GM12878 (cell line): Measurements from ENCODE around the gene JOSD2. TPM values are rescaled to one million over a fixed set of nuclear protein-coding genes. Genes with fewer than 3 reads are reported as not detected.

Source experiments
- ATAC-seq: fragments of 200-7000 bp; cut with Tn5 transposase; 3 replicates; pipeline ENCODE4 v1.9.1; 2020; ENCODE audit warnings: mild to moderate bottlenecking, moderate library complexity
- BruUV-seq: library from RNA; stranded (reverse); fragments of 400-500 nt; replicated peaks from 2 replicates; lab custom pipeline; 2021; lab: Mats Ljungman, UMichigan
- CTCF ChIA-PET: fragments of 300-600 bp; sonication (Branson Sonifier 250); formaldehyde crosslinking; extraction: SDS; loops from one replicate; lab custom pipeline; 2021; ENCODE audit warnings: inconsistent platforms; lab: Yijun Ruan, JAX
- POLR2A ChIA-PET: fragments of 350-600 bp; formaldehyde crosslinking; extraction: SDS; loops from one replicate; lab custom pipeline; 2021; ENCODE audit warnings: inconsistent platforms; lab: Charles Lee
- RAD21 ChIA-PET: fragments of 300-600 bp; sonication (Branson Sonifier 250); formaldehyde crosslinking; loops from one replicate; lab custom pipeline; 2023; ENCODE audit warnings: antibody characterized with exemption; ENCODE audit not compliant: unreplicated experiment; lab: Charles Lee
- SMC1A ChIA-PET: fragments of 300-600 bp; sonication (Branson Sonifier 250); formaldehyde crosslinking; loops from one replicate; lab custom pipeline; 2023; ENCODE audit not compliant: unreplicated experiment, uncharacterized antibody; lab: Charles Lee
- DNase-seq: peaks from one replicate; pipeline ENCODE4 v3.0.0-alpha.2; 2011; ENCODE audit warnings: low read depth, low spot score
- FAIRE-seq: peaks from 3 replicates; lab custom pipeline; 2011; peaks lifted over from hg19 to GRCh38; lab: Jason Lieb, UNC
- H2AFZ ChIP-seq: 2 replicates; pipeline ENCODE4 v1.6.0; 2011; ENCODE audit warnings: low read depth, low read length, control low read depth; ENCODE audit not compliant: control insufficient read depth
- H3K27ac ChIP-seq: 2 replicates; pipeline ENCODE4 v1.5.1; 2011; ENCODE audit warnings: control low read depth; ENCODE audit not compliant: control insufficient read depth, insufficient read depth
- H3K27me3 ChIP-seq, 2 experiments: replicated peaks in 1 of 2; 2 replicates each; pipeline versions ENCODE4 v1.6.0 to v1.6.1; 2011; ENCODE audit warnings: low read length in 1 of 2; ENCODE audit not compliant: control insufficient read depth in 2 of 2, insufficient read depth in 2 of 2
- H3K36me3 ChIP-seq, 2 experiments: 2 replicates each; pipeline ENCODE4 v1.5.1; 2011; ENCODE audit warnings: low read length in 1 of 2; ENCODE audit not compliant: control insufficient read depth in 2 of 2, insufficient read depth in 2 of 2
- H3K4me1 ChIP-seq: 2 replicates; pipeline ENCODE4 v1.6.1; 2011; ENCODE audit warnings: mild to moderate bottlenecking, low read length, moderate library complexity, mixed read lengths; ENCODE audit not compliant: control insufficient read depth, insufficient read depth
- H3K4me2 ChIP-seq: 2 replicates; pipeline ENCODE4 v1.6.0; 2011; ENCODE audit warnings: control low read depth; ENCODE audit not compliant: control insufficient read depth, insufficient read depth
- H3K4me3 ChIP-seq: fragments of 200-600 bp; sonication (generic); 2 replicates; pipeline ENCODE4 v1.5.1; 2016
- H3K79me2 ChIP-seq: 2 replicates; pipeline ENCODE4 v1.6.0; 2011; ENCODE audit warnings: low read length; ENCODE audit not compliant: control insufficient read depth, insufficient read depth
- H3K9ac ChIP-seq: 2 replicates; pipeline ENCODE4 v1.8.0; 2011; ENCODE audit warnings: low read length, control low read depth, mixed read lengths; ENCODE audit not compliant: control insufficient read depth, insufficient read depth
- H3K9me3 ChIP-seq: replicated peaks from 3 replicates; pipeline ENCODE4 v1.5.1; 2011; ENCODE audit warnings: mild to moderate bottlenecking, low read length; ENCODE audit not compliant: control insufficient read depth, insufficient read depth
- H4K20me1 ChIP-seq: 2 replicates; pipeline ENCODE4 v1.6.0; 2011; ENCODE audit not compliant: control insufficient read depth, insufficient read depth
- BMI1 ChIP-seq: fragments of 450-650 bp; IDR thresholded peaks from 2 replicates; pipeline ENCODE4 v1.6.1; 2016; ENCODE audit warnings: mild to moderate bottlenecking, moderate library complexity, borderline replicate concordance
- CBX5 ChIP-seq: sonication (generic); IDR thresholded peaks from 2 replicates; pipeline ENCODE4 v1.6.1; 2016; ENCODE audit warnings: low read depth, moderate library complexity, mild to moderate bottlenecking, inconsistent platforms
- KLF5 ChIP-seq: fragments of 450-650 bp; IDR thresholded peaks from 2 replicates; pipeline ENCODE4 v1.6.1; 2014; ENCODE audit warnings: mild to moderate bottlenecking; ENCODE audit not compliant: partially characterized antibody
- SIX5 ChIP-seq: IDR thresholded peaks from 2 replicates; pipeline ENCODE4 v1.6.1; 2011; ENCODE audit warnings: mild to moderate bottlenecking, low read depth, low read length, moderate library complexity; ENCODE audit not compliant: severe bottlenecking
- TBL1XR1 ChIP-seq: IDR thresholded peaks from 2 replicates; pipeline ENCODE4 v1.6.1; 2012; ENCODE audit warnings: low read depth, low read length, improper control_type of control experiment
- ZBED1 ChIP-seq: IDR thresholded peaks from 2 replicates; pipeline ENCODE4 v1.6.1; 2016; ENCODE audit warnings: borderline replicate concordance
- ZNF207 ChIP-seq: fragments of 450-650 bp; IDR thresholded peaks from 2 replicates; pipeline ENCODE4 v1.6.1; 2014; ENCODE audit warnings: antibody characterized with exemption, mild to moderate bottlenecking, borderline replicate concordance
- ZNF217 ChIP-seq: fragments of 450-650 bp; IDR thresholded peaks from 2 replicates; pipeline ENCODE4 v1.6.1; 2017; ENCODE audit warnings: antibody characterized with exemption, mild to moderate bottlenecking
- WGBS: methylation state at CpG from one replicate; pipeline ENCODE4 v1.1.6; 2016; ENCODE audit warnings: low lambda C conversion rate; ENCODE audit not compliant: insufficient replicate concordance, insufficient coverage; ENCODE audit errors: missing lambda C conversion rate; 5-methylcytosine and 5-hydroxymethylcytosine counted together
- in situ Hi-C: fragments of 300-500 bp; cut with MboI; formaldehyde crosslinking; loops from 9 replicates; pipeline ENCODE4 v1.14.3; 2018; ENCODE audit warnings: mixed read lengths
- intact Hi-C: fragments of 100-400 bp; cut with micrococcal nuclease; formaldehyde crosslinking; loops from one replicate; pipeline ENCODE4 v1.14.2; 2022; ENCODE audit not compliant: unreplicated experiment
- polyA plus RNA-seq, 11 experiments: library from polyadenylated mRNA; depleted of rRNA in 4 of 11; unstranded in 6 of 11; stranded (reverse) in 5 of 11; fragments of >200 nt; fragmentation: Nextera tagmentation in 4 of 11; fragmentation: Illumina TruSeq in 1 of 11; extraction: Ambion mirVana in 4 of 11; extraction: Trizol in 1 of 11; gene quantifications; 1 replicate in 1 of 11; 2 replicates in 10 of 11; pipeline versions ENCODE4 v1.2.1 to v1.2.3, GENCODE V29; 2011 to 2016; ENCODE audit warnings: inconsistent platforms in 2 of 11, missing spikeins in 2 of 11, low read depth in 1 of 11
- total RNA-seq, 4 experiments: library from RNA; depleted of rRNA in 3 of 4; stranded (reverse); fragments of >200 nt in 3 of 4; fragmentation: Illumina TruSeq in 1 of 4; extraction: Trizol in 1 of 4; gene quantifications; 2 replicates each; pipeline versions ENCODE4 v1.2.1 to v1.2.3, GENCODE V29; 2013 to 2021
- TF ChIP-seq, protein P1 (sequence below): fragments of 450-650 bp; IDR thresholded peaks from 2 replicates; pipeline ENCODE4 v1.6.1; 2016; ENCODE audit warnings: mild to moderate bottlenecking, moderate library complexity, borderline replicate concordance
- TF ChIP-seq, protein P2 (sequence below): IDR thresholded peaks from 2 replicates; pipeline ENCODE4 v1.6.1; 2011; ENCODE audit warnings: low read depth, low read length, improper control_type of control experiment, borderline replicate concordance
- TF ChIP-seq, protein P3 (sequence below): fragments of 450-650 bp; IDR thresholded peaks from 2 replicates; pipeline ENCODE4 v1.6.1; 2017; ENCODE audit warnings: antibody characterized with exemption, mild to moderate bottlenecking, moderate library complexity

JOSD2 gene
- total and polyA plus RNA-seq, 10 of the 15 experiments (the other 5 are each of a cell fraction or from before 2014, with no cell fraction given) = 0.91 to 26.7 (median 13.0) TPM

DNA sequence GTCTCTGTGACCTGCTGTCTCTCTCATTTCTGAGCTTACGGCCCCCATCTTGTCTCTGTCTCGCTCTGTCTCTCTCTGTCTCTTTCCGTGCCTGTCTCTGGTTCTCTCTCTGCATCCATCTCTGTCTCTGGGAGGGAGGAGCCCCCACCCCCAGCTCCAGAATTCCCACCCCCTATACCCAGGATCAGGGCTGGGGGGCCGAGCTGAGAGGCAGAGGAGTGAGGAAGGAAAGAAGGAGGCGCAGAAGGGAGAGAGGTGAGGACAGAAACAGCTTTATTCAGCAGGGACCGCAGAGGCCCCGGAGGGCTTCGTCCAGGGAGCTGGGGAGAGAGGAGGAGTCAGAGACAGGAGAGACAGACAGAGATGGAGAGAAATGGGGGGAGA, 14.0 kb downstream of the JOSD2 start:
- H3K4me1 ChIP-seq = no peaks in the 10 kb centered on the region
- ChIA-PET RAD21 (no interaction called here), SMC1A (no interaction called here), POLR2A (no interaction called here), CTCF (no interaction called here)
- in situ Hi-C loops (no loop called here), intact Hi-C loops (no loop called here)
- H3K9me3 ChIP-seq = no peaks in the 10 kb centered on the region
- H3K27ac ChIP-seq = no peak overlapping the region
- ATAC-seq (no peak), DNase-seq (no peak), FAIRE-seq (no peak)
- no TSS peak for BruUV-seq
- H3K36me3 ChIP-seq = no peaks in the 10 kb centered on the region
- no peak for TF ChIP-seq KLF5
- no peak for TF ChIP-seq ZNF217
- no peak for TF ChIP-seq ZNF207
- TF ChIP-seq, protein P1, sequence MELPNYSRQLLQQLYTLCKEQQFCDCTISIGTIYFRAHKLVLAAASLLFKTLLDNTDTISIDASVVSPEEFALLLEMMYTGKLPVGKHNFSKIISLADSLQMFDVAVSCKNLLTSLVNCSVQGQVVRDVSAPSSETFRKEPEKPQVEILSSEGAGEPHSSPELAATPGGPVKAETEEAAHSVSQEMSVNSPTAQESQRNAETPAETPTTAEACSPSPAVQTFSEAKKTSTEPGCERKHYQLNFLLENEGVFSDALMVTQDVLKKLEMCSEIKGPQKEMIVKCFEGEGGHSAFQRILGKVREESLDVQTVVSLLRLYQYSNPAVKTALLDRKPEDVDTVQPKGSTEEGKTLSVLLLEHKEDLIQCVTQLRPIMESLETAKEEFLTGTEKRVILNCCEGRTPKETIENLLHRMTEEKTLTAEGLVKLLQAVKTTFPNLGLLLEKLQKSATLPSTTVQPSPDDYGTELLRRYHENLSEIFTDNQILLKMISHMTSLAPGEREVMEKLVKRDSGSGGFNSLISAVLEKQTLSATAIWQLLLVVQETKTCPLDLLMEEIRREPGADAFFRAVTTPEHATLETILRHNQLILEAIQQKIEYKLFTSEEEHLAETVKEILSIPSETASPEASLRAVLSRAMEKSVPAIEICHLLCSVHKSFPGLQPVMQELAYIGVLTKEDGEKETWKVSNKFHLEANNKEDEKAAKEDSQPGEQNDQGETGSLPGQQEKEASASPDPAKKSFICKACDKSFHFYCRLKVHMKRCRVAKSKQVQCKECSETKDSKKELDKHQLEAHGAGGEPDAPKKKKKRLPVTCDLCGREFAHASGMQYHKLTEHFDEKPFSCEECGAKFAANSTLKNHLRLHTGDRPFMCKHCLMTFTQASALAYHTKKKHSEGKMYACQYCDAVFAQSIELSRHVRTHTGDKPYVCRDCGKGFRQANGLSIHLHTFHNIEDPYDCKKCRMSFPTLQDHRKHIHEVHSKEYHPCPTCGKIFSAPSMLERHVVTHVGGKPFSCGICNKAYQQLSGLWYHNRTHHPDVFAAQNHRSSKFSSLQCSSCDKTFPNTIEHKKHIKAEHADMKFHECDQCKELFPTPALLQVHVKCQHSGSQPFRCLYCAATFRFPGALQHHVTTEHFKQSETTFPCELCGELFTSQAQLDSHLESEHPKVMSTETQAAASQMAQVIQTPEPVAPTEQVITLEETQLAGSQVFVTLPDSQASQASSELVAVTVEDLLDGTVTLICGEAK = no peak
- TF ChIP-seq TBL1XR1 = no peak
- TF ChIP-seq BMI1 = no peak
- no peak for TF ChIP-seq SIX5
- TF ChIP-seq, protein P2, sequence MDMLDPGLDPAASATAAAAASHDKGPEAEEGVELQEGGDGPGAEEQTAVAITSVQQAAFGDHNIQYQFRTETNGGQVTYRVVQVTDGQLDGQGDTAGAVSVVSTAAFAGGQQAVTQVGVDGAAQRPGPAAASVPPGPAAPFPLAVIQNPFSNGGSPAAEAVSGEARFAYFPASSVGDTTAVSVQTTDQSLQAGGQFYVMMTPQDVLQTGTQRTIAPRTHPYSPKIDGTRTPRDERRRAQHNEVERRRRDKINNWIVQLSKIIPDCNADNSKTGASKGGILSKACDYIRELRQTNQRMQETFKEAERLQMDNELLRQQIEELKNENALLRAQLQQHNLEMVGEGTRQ = no peak
- TF ChIP-seq ZBED1 = no peak
- no peak for TF ChIP-seq CBX5
- TF ChIP-seq, protein P3, sequence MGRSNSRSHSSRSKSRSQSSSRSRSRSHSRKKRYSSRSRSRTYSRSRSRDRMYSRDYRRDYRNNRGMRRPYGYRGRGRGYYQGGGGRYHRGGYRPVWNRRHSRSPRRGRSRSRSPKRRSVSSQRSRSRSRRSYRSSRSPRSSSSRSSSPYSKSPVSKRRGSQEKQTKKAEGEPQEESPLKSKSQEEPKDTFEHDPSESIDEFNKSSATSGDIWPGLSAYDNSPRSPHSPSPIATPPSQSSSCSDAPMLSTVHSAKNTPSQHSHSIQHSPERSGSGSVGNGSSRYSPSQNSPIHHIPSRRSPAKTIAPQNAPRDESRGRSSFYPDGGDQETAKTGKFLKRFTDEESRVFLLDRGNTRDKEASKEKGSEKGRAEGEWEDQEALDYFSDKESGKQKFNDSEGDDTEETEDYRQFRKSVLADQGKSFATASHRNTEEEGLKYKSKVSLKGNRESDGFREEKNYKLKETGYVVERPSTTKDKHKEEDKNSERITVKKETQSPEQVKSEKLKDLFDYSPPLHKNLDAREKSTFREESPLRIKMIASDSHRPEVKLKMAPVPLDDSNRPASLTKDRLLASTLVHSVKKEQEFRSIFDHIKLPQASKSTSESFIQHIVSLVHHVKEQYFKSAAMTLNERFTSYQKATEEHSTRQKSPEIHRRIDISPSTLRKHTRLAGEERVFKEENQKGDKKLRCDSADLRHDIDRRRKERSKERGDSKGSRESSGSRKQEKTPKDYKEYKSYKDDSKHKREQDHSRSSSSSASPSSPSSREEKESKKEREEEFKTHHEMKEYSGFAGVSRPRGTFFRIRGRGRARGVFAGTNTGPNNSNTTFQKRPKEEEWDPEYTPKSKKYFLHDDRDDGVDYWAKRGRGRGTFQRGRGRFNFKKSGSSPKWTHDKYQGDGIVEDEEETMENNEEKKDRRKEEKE = no peak
- H3K9ac ChIP-seq = no peak overlapping the region
- H2AFZ ChIP-seq = no peak overlapping the region
- no peaks in the 10 kb centered on the region for H3K79me2 ChIP-seq
- whole genome bisulfite sequencing = 70% methylated on average over 8 of the region's 8 CpGs
- no peak overlapping the region for H3K4me2 ChIP-seq
- no peaks in the 10 kb centered on the region for H4K20me1 ChIP-seq
- no peaks in the 10 kb centered on the region for H3K27me3 ChIP-seq
- no peak overlapping the region for H3K4me3 ChIP-seq
